ENCODE data around the gene COG1. TPM values are rescaled to one million over a fixed set of nuclear protein-coding genes. Genes with fewer than 3 reads are reported as not detected.

Gene COG1
- total RNA-seq, 4 donors from 2014 or later: 8.0 to 14.7 (median 9.2) TPM

DNA sequence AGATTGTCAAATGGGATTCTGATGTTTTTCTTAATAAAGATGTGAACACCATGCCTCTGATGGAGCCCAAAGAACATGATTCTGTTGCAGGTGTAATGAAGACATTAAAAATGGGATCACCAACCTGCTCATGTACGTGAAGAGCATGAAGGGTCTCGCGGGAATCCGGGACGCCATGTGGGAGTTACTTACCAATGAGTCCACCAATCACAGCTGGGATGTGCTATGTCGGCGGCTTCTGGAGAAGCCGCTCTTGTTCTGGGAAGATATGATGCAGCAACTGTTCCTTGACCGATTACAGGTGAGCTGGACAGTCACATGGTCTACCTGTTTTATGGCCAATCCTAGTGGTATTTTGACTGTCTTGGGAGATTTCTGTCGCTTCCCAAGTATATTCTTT is 7.6 kb downstream of the COG1 start:
- WGBS, 2 donors: 92 to 93% methylated on average over 10 of the region's 10 CpGs
- Histone ChIP-seq H3K36me3 (peaks cover 35 to 92% (median 58%) of the 10 kb centered on the region in 3 donors), H3K4me1 (peaks cover 0 to 27% (median 2%) of the 10 kb centered on the region in 3 donors)

DNA sequence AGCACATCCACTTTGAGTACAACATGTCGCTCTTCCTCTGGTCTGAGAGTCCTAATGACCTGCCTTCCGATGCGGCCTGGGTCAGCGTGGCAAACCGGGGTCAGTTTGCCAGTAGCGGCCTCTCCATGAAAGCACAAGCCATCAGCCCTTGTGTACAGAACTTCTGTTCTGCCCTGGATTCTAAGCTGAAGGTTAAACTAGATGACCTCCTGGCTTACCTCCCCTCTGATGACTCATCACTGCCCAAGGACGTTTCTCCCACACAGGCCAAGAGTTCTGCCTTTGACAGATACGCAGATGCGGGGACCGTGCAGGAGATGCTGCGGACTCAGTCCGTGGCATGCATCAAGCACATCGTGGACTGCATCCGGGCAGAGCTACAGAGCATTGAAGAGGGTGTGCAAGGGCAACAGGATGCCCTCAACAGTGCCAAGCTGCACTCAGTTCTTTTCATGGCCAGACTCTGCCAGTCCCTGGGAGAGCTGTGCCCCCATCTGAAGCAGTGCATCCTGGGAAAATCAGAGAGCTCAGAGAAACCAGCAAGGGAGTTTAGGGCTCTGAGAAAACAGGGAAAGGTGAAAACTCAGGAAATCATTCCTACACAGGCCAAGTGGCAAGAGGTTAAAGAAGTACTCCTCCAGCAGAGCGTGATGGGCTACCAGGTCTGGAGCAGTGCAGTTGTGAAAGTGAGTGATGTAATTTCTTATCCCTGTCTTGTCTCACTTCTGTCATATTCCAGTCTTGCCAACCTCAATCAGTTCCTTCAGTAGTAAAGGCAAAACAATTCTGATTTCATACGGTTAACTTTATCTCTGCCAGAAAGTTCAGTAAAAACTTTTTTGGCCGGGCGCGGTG is 8.6 kb downstream of the COG1 start:
- peaks cover 0 to 20% (median 2%) of the 10 kb centered on the region in 3 donors for H3K4me1 ChIP-seq
- no peak overlapping the region for H3K27ac ChIP-seq
- intact Hi-C loops (cut with DNase I): no loop called here
- H3K4me3 ChIP-seq: no peak overlapping the region
- TF ChIP-seq, protein P1, sequence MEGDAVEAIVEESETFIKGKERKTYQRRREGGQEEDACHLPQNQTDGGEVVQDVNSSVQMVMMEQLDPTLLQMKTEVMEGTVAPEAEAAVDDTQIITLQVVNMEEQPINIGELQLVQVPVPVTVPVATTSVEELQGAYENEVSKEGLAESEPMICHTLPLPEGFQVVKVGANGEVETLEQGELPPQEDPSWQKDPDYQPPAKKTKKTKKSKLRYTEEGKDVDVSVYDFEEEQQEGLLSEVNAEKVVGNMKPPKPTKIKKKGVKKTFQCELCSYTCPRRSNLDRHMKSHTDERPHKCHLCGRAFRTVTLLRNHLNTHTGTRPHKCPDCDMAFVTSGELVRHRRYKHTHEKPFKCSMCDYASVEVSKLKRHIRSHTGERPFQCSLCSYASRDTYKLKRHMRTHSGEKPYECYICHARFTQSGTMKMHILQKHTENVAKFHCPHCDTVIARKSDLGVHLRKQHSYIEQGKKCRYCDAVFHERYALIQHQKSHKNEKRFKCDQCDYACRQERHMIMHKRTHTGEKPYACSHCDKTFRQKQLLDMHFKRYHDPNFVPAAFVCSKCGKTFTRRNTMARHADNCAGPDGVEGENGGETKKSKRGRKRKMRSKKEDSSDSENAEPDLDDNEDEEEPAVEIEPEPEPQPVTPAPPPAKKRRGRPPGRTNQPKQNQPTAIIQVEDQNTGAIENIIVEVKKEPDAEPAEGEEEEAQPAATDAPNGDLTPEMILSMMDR (IDR thresholded peaks at IDR 0.05): no peak
- TF ChIP-seq POLR2A (IDR thresholded peaks at IDR 0.05): no peak
- 88 to 95% methylated on average over 13 to 15 of the region's 19 CpGs for WGBS, 2 donors
- no peaks in the 10 kb centered on the region for H3K27me3 ChIP-seq
- H3K9me3 ChIP-seq: no peaks in the 10 kb centered on the region
- DNase-seq: no peak
- H3K36me3 ChIP-seq: peaks cover 40 to 100% (median 63%) of the 10 kb centered on the region in 3 donors

More for the DNA sequence above, 7.6 kb downstream of the COG1 start:
- no peak overlapping the region for H3K4me3 ChIP-seq
- TF ChIP-seq, protein P1 (IDR thresholded peaks at IDR 0.05): no peak
- TF ChIP-seq POLR2A (IDR thresholded peaks at IDR 0.05): no peak
- intact Hi-C loops (cut with DNase I): no loop called here
- H3K9me3 ChIP-seq: no peaks in the 10 kb centered on the region
- DNase-seq: no peak
- H3K27ac ChIP-seq: no peak overlapping the region
- H3K27me3 ChIP-seq: no peaks in the 10 kb centered on the region

DNA sequence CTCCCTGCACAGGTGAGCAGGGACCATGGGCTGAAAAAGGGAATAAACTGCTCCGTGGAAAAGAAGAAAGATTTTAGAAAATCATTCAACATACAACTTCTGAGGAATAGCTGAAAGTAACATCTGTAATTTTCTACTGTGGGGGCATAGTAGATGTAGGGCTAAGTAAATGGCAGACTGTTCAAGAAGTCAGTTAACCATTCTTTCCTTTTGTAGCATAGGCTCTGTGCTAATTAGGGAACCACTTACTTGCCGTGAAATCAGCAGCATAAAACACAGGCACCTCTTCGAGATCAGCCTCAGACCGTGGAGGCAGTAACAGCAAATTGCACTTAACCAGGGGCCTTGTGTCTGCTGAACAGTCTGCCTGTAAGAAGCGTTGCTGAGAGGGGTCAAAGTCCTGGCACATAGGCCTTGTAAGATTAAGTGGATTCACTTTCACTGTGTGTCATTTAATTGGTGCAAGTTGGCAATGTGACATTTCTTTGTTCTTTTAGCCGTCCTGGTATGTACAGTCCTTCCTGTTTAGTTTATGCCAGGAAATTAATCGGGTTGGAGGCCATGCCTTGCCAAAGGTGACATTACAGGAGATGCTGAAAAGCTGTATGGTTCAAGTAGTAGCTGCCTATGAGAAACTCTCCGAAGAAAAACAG is 10.4 kb downstream of the COG1 start:
- intact Hi-C loops (cut with DNase I): no loop called here
- no peak overlapping the region for H3K4me3 ChIP-seq
- H3K27me3 ChIP-seq: no peaks in the 10 kb centered on the region
- H3K36me3 ChIP-seq: peaks cover 29 to 100% (median 63%) of the 10 kb centered on the region in 3 donors
- DNase-seq: no peak
- H3K4me1 ChIP-seq: peaks cover 0 to 33% (median 2%) of the 10 kb centered on the region in 3 donors
- TF ChIP-seq POLR2A (IDR thresholded peaks at IDR 0.05): no peak
- TF ChIP-seq, protein P1 (IDR thresholded peaks at IDR 0.05): no peak
- WGBS, 2 donors: 40% methylated on average over 8 of the region's 8 CpGs
- peak overlapping the region in 3 of 4 donors; percentile 7 to 38 (median 7) for H3K27ac ChIP-seq
- no peaks in the 10 kb centered on the region for H3K9me3 ChIP-seq

DNA sequence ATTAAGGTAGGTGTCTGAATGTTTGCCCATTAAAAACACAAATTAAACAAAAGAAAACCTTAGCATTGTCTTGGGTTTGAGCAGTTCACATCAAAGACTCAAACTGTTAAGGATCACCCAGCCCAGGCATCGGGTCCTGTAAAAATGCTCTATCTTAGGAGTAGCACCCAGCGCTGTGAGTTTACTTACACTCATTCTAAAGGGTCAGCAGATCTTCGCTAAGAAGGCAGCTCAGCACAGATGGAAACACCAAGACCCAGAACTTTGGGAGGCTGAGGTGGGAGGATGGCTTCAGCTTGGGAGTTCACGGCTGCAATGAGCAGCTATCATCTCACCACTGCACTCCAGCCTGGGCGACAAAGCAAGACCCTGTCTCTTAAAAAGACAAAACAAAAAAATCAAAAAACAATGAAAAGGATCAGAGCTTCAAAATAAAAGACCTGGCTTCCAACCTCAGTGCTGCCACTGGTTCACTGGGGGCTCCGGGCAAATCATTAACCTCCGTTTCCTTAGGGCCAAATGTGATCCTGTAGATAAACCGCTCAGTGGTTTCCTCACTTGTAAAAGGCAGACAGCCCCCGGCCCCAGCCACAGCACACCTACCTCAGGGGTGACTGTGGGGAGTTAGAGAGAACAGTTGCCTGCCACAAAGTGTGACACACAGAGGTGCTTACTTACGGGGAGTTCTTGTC is 11.1 kb downstream of the COG1 start:
- no peak for DNase-seq
- no peaks in the 10 kb centered on the region for H3K9me3 ChIP-seq
- peaks cover 0 to 39% (median 2%) of the 10 kb centered on the region in 3 donors for H3K4me1 ChIP-seq
- 68 to 78% methylated on average over 9 to 10 of the region's 10 CpGs for WGBS, 2 donors
- H3K27me3 ChIP-seq: no peaks in the 10 kb centered on the region
- H3K4me3 ChIP-seq: no peak overlapping the region
- intact Hi-C loops (cut with DNase I): no loop called here
- peaks cover 24 to 100% (median 59%) of the 10 kb centered on the region in 3 donors for H3K36me3 ChIP-seq
- TF ChIP-seq, protein P1 (IDR thresholded peaks at IDR 0.05): no peak
- no peak for TF ChIP-seq POLR2A (IDR thresholded peaks at IDR 0.05)
- H3K27ac ChIP-seq: peak overlapping the region in 3 of 4 donors; percentile 10 to 39 (median 38)

All from esophagus squamous epithelium (tissue), 5 donors.